GM18867 (cell line): ENCODE data around the gene NACAD.

Experiments used
- ATAC-seq: cut with Tn5 transposase; IDR thresholded peaks from one replicate; pipeline ENCODE4 v1.9.1; 2021; ENCODE audit warnings: mild to moderate bottlenecking, moderate library complexity; ENCODE audit not compliant: unreplicated experiment

The NACAD gene, protein sequence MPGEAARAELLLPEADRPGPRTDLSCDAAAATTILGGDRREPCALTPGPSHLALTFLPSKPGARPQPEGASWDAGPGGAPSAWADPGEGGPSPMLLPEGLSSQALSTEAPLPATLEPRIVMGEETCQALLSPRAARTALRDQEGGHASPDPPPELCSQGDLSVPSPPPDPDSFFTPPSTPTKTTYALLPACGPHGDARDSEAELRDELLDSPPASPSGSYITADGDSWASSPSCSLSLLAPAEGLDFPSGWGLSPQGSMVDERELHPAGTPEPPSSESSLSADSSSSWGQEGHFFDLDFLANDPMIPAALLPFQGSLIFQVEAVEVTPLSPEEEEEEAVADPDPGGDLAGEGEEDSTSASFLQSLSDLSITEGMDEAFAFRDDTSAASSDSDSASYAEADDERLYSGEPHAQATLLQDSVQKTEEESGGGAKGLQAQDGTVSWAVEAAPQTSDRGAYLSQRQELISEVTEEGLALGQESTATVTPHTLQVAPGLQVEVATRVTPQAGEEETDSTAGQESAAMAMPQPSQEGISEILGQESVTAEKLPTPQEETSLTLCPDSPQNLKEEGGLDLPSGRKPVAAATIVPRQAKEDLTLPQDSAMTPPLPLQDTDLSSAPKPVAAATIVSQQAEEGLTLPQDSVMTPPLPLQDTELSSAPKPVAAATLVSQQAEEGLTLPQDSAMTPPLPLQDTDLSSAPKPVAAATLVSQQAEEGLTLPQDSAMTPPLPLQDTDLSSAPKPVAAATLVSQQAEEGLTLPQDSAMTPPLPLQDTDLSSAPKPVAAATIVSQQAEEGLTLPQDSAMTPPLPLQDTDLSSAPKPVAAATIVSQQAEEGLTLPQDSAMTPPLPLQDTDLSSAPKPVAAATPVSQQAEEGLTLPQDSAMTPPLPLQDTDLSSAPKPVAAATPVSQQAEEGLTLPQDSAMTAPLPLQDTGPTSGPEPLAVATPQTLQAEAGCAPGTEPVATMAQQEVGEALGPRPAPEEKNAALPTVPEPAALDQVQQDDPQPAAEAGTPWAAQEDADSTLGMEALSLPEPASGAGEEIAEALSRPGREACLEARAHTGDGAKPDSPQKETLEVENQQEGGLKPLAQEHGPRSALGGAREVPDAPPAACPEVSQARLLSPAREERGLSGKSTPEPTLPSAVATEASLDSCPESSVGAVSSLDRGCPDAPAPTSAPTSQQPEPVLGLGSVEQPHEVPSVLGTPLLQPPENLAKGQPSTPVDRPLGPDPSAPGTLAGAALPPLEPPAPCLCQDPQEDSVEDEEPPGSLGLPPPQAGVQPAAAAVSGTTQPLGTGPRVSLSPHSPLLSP (N-terminal part only)

GRCh38 chr7:45088821-45089340, at the start of gene NACAD:
Gene NACAD, minus strand, starts transcription at chr7:45088969. Its CDS starts 75 bp downstream, at chr7:45088894.
- ATAC-seq, result no peak

DNA sequence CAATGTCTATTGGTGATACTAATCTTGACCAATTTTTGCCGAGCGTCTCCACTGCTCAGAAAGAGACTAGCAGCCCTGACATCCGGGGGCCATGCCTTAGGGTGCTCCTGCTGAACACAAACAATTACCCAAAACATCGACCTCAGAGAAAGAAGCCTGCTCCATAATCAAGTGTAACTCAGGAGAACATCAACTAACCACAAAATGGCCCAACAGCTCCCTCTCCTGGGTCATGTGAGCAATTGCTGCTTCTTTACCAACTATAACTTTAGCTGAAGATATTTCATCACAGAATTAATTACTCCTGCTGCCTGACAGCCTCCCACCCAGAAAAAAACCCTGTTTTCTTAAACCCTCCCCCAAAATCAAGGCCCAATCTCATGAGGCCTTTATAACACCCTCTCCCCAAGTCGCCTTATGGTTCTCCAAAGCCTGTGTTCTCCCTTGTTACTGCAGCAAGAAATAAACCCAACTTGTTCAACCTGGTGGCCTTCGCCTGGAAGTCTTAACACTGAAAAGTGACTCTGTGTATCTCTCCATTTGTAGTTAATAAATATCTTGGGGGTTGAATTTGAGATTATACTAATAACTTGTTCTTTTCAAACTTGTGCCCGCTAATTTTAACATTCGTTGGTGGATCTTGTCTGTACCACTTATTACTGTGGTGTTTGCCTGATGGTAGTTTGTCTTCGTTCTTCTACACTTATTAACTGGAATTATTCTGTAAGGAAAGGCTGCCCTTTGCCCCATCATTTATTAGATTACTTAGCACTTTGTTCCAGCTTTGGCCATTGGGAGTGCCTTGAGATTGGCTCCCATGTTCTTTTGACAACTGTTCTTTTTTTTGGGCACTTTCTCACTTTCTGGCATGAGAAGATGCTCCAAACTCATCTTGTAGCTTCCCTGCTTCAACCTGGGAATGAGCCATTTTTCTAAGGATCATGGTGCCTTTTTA, 47.6 kb upstream of the NACAD start:
- no peak for ATAC-seq

GRCh38 chr7:45133877-45134276, 45.1 kb upstream of the NACAD start:
- no peak for ATAC-seq

- ATAC-seq, result no peak
Observed at GRCh38 chr7:45133352-45133751, 44.6 kb upstream of the NACAD start.

DNA sequence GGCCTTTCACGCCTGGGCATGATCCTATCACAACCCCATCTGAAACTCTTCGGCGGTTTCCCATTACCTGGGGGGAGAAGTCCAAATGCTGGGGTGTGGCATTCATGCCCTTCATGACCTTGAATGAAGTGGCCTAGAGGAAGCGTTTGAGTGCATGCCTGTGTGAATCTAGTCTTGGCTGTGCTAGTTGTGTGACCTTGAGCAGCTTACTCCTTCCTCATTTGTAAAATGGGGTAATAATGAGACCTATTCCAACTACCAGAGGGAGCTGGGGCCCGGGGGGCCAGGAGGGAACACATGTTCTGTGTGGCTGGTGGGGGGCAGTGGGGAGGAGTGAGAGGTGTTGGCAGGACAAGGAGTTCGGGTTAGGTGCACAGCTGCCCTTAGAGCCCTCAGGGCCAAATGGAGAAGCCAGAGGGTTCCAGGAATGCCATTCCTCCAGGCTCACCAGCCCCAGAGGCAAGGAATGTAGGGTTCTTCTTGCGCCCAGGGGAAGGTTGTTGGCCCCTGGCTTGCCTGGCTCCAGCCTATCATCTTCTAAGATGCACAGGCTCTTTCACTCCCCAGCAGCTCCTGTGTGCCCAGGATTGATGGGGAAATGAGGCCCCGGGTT, 44.0 kb upstream of the NACAD start:
- no peak for ATAC-seq

DNA sequence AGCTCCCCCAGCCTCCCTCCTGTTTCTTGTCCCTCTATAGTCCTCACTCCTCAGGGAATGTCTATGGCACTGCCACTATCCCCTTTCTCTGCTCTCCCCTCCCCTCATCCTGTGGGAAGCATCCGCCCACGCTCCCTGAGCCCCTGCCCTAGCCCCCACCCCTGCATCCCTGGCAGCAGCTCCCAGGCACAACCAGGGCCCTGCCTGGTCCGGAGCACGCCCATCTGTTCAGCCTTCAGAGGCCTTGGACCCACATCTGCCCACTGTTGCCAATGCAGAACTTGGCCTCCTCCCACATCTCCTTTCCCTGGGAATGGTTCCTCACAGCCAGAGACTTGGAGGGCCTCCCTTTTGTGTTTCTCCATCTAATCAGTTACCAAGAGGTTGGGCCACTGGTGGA, 43.1 kb upstream of the NACAD start:
- ATAC-seq, result no peak

GRCh38 chr7:45130910-45131309, 42.1 kb upstream of the NACAD start:
- no peak for ATAC-seq

DNA sequence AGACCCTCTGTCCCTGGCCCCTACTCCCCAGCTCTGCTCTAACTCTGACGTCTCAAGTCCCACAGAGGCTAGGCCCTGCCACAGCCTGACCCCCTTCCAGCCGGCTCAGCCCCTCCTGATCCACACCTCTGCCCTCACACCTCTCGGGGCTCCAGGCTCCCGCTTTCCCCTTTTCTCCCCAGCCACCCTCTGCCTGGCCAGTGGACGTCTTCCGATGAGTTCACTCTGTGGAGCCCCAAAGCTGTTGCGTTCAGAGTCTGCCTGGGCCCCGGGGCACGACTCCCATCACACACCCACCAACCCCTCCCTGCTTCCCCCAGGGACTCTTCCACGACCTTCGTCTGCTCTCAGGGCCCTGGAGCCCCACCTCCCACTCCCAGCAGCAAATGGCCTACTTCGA, 41.1 kb upstream of the NACAD start:
- ATAC-seq, result no peak

DNA sequence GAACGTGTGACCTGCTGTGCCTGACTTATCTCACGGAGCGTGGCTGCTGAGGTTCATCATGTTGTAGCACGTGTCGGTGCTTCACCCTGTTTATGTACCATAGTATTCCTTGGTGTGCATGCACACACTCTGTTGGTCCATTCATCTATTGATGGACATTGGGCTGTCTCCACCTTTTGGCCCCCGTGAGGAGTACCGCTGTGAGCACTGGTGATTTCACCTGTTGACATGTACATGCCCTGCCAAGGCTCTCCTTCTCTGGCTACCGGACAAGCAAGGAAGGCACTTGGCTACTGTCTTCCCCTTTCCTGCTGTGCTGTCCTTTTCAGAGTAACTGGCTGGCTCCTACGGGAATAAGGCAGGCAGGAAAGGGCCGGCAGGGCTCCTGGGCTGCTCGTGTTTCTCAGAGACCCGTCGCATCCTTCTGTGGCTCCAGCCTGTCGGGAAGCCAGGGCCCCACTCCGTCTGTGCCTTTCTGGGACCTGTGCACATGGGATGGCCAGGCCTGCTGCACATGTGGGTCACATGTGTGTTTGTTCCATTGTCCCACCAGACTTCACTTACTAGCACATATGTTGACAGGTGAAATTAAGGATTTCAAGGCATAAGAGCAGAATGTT, 40.5 kb upstream of the NACAD start:
- ATAC-seq, result no peak

GRCh38 chr7:45126920-45127319, 38.2 kb upstream of the NACAD start:
- ATAC-seq, result no peak

- ATAC-seq, result no peak
Observed at GRCh38 chr7:45126201-45126600, 37.4 kb upstream of the NACAD start.

- ATAC-seq, result no peak
Observed at GRCh38 chr7:45125193-45125904, 36.6 kb upstream of the NACAD start.

GRCh38 chr7:45123913-45124710, 35.3 kb upstream of the NACAD start:
- no peak for ATAC-seq

- no peak for ATAC-seq
Observed at GRCh38 chr7:45122975-45123860, 34.4 kb upstream of the NACAD start.

- no peak for ATAC-seq
Observed at GRCh38 chr7:45119550-45119949, 30.8 kb upstream of the NACAD start.

DNA sequence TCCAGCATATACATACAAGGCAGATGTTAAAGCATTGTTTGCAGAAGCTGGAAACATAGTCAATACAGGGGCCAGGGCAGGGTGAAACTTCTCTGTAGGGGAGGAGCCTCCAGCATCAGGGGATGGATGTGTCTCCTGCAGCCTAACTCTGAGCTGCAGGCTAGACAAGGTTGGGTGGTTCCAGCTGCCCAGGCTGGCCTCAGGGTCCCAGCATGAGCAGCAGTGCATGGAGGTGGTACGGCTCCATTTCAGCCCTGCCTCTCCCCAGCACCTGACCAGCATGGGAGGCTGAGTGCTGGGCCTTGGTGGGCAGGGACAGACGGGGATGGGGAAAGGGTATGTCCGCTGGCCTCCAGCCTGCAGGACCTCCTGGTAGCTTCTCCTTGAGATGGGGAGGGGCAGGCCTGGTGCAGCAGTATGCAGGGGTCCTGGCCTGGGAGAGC, 30.1 kb upstream of the NACAD start:
- no peak for ATAC-seq
